Endometrium (tissue), 2 donors: Measurements from ENCODE around the gene RETN.

Source experiments
- FAIRE-seq: peaks from 2 replicates; lab custom pipeline; 2012; peaks lifted over from hg19 to GRCh38; lab: Jason Lieb, UNC
- donor health status: control.
- donor health status: control.

The RETN gene

GRCh38 chr19:7682175-7682855, 13.5 kb downstream of the RETN start:
- FAIRE-seq, result no peak

GRCh38 chr19:7685546-7686445, 16.9 kb downstream of the RETN start:
- no peak for FAIRE-seq

- FAIRE-seq, result no peak
Measured at GRCh38 chr19:7687177-7687576, 18.3 kb downstream of the RETN start.

GRCh38 chr19:7689165-7689564, 20.3 kb downstream of the RETN start:
- no peak for FAIRE-seq

- FAIRE-seq, result no peak
Measured at GRCh38 chr19:7690779-7691258, 22.0 kb downstream of the RETN start.

GRCh38 chr19:7691497-7691896, 22.6 kb downstream of the RETN start:
- FAIRE-seq, result no peak

GRCh38 chr19:7692417-7693088, 23.7 kb downstream of the RETN start:
- no peak for FAIRE-seq

GRCh38 chr19:7694499-7694898, 25.6 kb downstream of the RETN start:
- FAIRE-seq, result no peak

GRCh38 chr19:7697721-7698287, 29.0 kb downstream of the RETN start:
- FAIRE-seq, result no peak

- no peak for FAIRE-seq
Measured at GRCh38 chr19:7698583-7698982, 29.7 kb downstream of the RETN start.

- FAIRE-seq, result no peak
Measured at GRCh38 chr19:7699003-7699402, 30.2 kb downstream of the RETN start.

GRCh38 chr19:7699417-7700401, 30.9 kb downstream of the RETN start:
- no peak for FAIRE-seq

- FAIRE-seq, result no peak
Measured at GRCh38 chr19:7701049-7701653, 32.3 kb downstream of the RETN start.

- no peak for FAIRE-seq
Measured at GRCh38 chr19:7701654-7702457, 33.0 kb downstream of the RETN start, which contains the start of gene FCER2. Gene FCER2 (minus strand): TSS chr19:7702131. CDS start chr19:7699760, 2,371 bp downstream.

GRCh38 chr19:7703332-7703731, 34.5 kb downstream of the RETN start:
- no peak for FAIRE-seq

- FAIRE-seq, result no peak
Measured at GRCh38 chr19:7704280-7705060, 35.6 kb downstream of the RETN start.

- FAIRE-seq, result no peak
Measured at GRCh38 chr19:7705387-7706187, 36.7 kb downstream of the RETN start.
